ENCODE results near the gene UBE2J1.

DNA sequence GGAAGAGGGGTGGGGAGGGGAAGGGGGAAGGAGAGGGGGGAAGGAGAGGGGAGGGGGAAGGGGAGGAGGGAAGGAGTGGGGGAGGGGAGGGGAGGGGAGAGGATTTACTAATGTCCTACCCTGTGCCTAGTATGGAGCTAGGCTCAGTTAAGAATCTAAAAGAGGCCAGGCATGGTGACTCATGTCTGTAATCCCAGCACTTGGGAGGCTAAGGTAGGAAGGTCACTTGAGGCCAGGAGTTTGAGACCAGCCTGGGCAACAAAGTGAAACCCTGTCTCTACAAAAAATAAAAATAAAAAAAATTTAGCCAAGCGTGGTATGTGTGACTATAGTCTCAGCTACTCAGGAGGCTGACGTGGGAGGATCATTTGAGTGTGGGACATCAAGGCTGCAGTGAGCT lies 13.0 kb downstream of the UBE2J1 start:
- TF ChIP-seq POLR2AphosphoS5 (IDR thresholded peaks at IDR 0.05), result no peak
- TF ChIP-seq, protein P1, sequence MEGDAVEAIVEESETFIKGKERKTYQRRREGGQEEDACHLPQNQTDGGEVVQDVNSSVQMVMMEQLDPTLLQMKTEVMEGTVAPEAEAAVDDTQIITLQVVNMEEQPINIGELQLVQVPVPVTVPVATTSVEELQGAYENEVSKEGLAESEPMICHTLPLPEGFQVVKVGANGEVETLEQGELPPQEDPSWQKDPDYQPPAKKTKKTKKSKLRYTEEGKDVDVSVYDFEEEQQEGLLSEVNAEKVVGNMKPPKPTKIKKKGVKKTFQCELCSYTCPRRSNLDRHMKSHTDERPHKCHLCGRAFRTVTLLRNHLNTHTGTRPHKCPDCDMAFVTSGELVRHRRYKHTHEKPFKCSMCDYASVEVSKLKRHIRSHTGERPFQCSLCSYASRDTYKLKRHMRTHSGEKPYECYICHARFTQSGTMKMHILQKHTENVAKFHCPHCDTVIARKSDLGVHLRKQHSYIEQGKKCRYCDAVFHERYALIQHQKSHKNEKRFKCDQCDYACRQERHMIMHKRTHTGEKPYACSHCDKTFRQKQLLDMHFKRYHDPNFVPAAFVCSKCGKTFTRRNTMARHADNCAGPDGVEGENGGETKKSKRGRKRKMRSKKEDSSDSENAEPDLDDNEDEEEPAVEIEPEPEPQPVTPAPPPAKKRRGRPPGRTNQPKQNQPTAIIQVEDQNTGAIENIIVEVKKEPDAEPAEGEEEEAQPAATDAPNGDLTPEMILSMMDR (IDR thresholded peaks at IDR 0.05; ENCODE audit: poor library complexity, severe bottlenecking), result no peak
- TF ChIP-seq, protein P2, sequence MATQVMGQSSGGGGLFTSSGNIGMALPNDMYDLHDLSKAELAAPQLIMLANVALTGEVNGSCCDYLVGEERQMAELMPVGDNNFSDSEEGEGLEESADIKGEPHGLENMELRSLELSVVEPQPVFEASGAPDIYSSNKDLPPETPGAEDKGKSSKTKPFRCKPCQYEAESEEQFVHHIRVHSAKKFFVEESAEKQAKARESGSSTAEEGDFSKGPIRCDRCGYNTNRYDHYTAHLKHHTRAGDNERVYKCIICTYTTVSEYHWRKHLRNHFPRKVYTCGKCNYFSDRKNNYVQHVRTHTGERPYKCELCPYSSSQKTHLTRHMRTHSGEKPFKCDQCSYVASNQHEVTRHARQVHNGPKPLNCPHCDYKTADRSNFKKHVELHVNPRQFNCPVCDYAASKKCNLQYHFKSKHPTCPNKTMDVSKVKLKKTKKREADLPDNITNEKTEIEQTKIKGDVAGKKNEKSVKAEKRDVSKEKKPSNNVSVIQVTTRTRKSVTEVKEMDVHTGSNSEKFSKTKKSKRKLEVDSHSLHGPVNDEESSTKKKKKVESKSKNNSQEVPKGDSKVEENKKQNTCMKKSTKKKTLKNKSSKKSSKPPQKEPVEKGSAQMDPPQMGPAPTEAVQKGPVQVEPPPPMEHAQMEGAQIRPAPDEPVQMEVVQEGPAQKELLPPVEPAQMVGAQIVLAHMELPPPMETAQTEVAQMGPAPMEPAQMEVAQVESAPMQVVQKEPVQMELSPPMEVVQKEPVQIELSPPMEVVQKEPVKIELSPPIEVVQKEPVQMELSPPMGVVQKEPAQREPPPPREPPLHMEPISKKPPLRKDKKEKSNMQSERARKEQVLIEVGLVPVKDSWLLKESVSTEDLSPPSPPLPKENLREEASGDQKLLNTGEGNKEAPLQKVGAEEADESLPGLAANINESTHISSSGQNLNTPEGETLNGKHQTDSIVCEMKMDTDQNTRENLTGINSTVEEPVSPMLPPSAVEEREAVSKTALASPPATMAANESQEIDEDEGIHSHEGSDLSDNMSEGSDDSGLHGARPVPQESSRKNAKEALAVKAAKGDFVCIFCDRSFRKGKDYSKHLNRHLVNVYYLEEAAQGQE (IDR thresholded peaks at IDR 0.05; ENCODE audit: borderline replicate concordance), result no peak
